ENCODE results near the gene LRCH1. TPM values are rescaled to one million over a fixed set of nuclear protein-coding genes. Genes with fewer than 3 reads are reported as not detected.

The LRCH1 gene
- total RNA-seq, 4 donors from 2014 or later = 13.6 to 29.7 (median 18.5) TPM

GRCh38 chr13:46596466-46596865 lies 43.5 kb downstream of the LRCH1 start:
- Histone ChIP-seq H3K9me3 (no peaks in the 10 kb centered on the region), H3K27me3 (no peaks in the 10 kb centered on the region), H3K27ac (peak overlapping the region in 2 of 4 donors; percentile 33 to 67), H3K4me3 (no peak overlapping the region), H3K36me3 (no peaks in the 10 kb centered on the region), H3K4me1 (peaks cover 0 to 31% (median 9%) of the 10 kb centered on the region in 4 donors)
- TF ChIP-seq CTCF (IDR thresholded peaks at IDR 0.05) (no peak), POLR2A (IDR thresholded peaks at IDR 0.05) (no peak)
- DNase-seq = no peak

- no peak overlapping the region for H3K4me3 ChIP-seq
- H3K9me3 ChIP-seq = no peaks in the 10 kb centered on the region
- DNase-seq = no peak
- H3K36me3 ChIP-seq = no peaks in the 10 kb centered on the region
- TF ChIP-seq POLR2A (IDR thresholded peaks at IDR 0.05) (no peak), CTCF (IDR thresholded peaks at IDR 0.05) (no peak)
- peak overlapping the region in 2 of 4 donors; percentile 35 to 67 for H3K27ac ChIP-seq
- no peaks in the 10 kb centered on the region for H3K27me3 ChIP-seq
- H3K4me1 ChIP-seq = peaks cover 0 to 45% (median 9%) of the 10 kb centered on the region in 4 donors
These were observed 45.3 kb downstream of the LRCH1 start for GRCh38 chr13:46598140-46598819.

GRCh38 chr13:46598820-46599180 lies 45.8 kb downstream of the LRCH1 start:
- H3K36me3 ChIP-seq = no peaks in the 10 kb centered on the region
- TF ChIP-seq POLR2A (IDR thresholded peaks at IDR 0.05) (no peak), CTCF (IDR thresholded peaks at IDR 0.05) (no peak)
- no peaks in the 10 kb centered on the region for H3K27me3 ChIP-seq
- H3K4me1 ChIP-seq = peaks cover 0 to 49% (median 9%) of the 10 kb centered on the region in 4 donors
- no peak overlapping the region for H3K4me3 ChIP-seq
- H3K9me3 ChIP-seq = no peaks in the 10 kb centered on the region
- peak overlapping the region in 2 of 4 donors; percentile 18 to 49 for H3K27ac ChIP-seq
- no peak for DNase-seq

GRCh38 chr13:46600943-46601311 lies 48.0 kb downstream of the LRCH1 start:
- no peaks in the 10 kb centered on the region for H3K27me3 ChIP-seq
- no peaks in the 10 kb centered on the region for H3K36me3 ChIP-seq
- DNase-seq = no peak
- peaks cover 0 to 60% (median 9%) of the 10 kb centered on the region in 4 donors for H3K4me1 ChIP-seq
- peak overlapping the region in 1 of 4 donors; percentile 21 for H3K27ac ChIP-seq
- no peak overlapping the region for H3K4me3 ChIP-seq
- no peaks in the 10 kb centered on the region for H3K9me3 ChIP-seq
- TF ChIP-seq POLR2A (IDR thresholded peaks at IDR 0.05) (no peak), CTCF (IDR thresholded peaks at IDR 0.05) (no peak)

- Histone ChIP-seq H3K4me3 (no peak overlapping the region), H3K27me3 (no peaks in the 10 kb centered on the region)
These were observed 49.6 kb downstream of the LRCH1 start for GRCh38 chr13:46602531-46602930.

More at GRCh38 chr13:46602531-46602930, 49.6 kb downstream of the LRCH1 start:
- no peak for DNase-seq
- H3K4me1 ChIP-seq = peaks cover 0 to 69% (median 11%) of the 10 kb centered on the region in 4 donors
- TF ChIP-seq CTCF (IDR thresholded peaks at IDR 0.05) = no peak
- TF ChIP-seq POLR2A (IDR thresholded peaks at IDR 0.05) = no peak
- no peaks in the 10 kb centered on the region for H3K36me3 ChIP-seq
- H3K9me3 ChIP-seq = no peaks in the 10 kb centered on the region
- H3K27ac ChIP-seq = no peak overlapping the region
